ENCODE measurements around the gene SPRY1. TPM values are rescaled to one million over a fixed set of nuclear protein-coding genes. Genes with fewer than 3 reads are reported as not detected.

Gene SPRY1
- total and polyA plus RNA-seq, 2 of the 8 experiments (the other 6 are each of a cell fraction or from before 2014, with no cell fraction given), result 11.7 to 56.2 TPM

GRCh38 chr4:123350726-123351125 lies 45.9 kb upstream of the SPRY1 start:
- CTCF ChIA-PET (ENCODE audit: partially characterized antibody), result interaction anchor here (0.6 to 5.3 kb wide), 11 partner anchors 9 to 914 kb away, joined by 3 to 48 read pairs (median 5); no protein-coding TSS in a partner anchor
- TF ChIP-seq CEBPB (IDR thresholded peaks at IDR 0.05; ENCODE audit: low read depth, low read length) (no peak), RNF2 (IDR thresholded peaks at IDR 0.05; ENCODE audit: borderline replicate concordance, low read depth, low read length, missing control alignments, poor library complexity, severe bottlenecking) (no peak), CHD1 (IDR thresholded peaks at IDR 0.05; ENCODE audit: low read depth, low read length) (no peak), POU5F1 (IDR thresholded peaks at IDR 0.05; ENCODE audit: low read depth, low read length) (no peak), BRCA1 (IDR thresholded peaks at IDR 0.05; ENCODE audit: low read depth, low read length) (no peak), POLR2AphosphoS5 (IDR thresholded peaks at IDR 0.05; ENCODE audit: low read depth, low read length) (no peak), EP300 (IDR thresholded peaks at IDR 0.05; ENCODE audit: borderline replicate concordance in 1 of 2, low read depth in 2 of 2, low read length in 2 of 2) (no peak), SIRT6 (IDR thresholded peaks at IDR 0.05; ENCODE audit: low read length) (no peak), TCF12 (IDR thresholded peaks at IDR 0.05; ENCODE audit: low read depth, low read length) (no peak)
- TF ChIP-seq, protein P1, sequence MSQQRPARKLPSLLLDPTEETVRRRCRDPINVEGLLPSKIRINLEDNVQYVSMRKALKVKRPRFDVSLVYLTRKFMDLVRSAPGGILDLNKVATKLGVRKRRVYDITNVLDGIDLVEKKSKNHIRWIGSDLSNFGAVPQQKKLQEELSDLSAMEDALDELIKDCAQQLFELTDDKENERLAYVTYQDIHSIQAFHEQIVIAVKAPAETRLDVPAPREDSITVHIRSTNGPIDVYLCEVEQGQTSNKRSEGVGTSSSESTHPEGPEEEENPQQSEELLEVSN (IDR thresholded peaks at IDR 0.05), result 0 out of 2 replicates have a peak, but pooled peaks have one; percentile 26
- TF ChIP-seq, protein P2, sequence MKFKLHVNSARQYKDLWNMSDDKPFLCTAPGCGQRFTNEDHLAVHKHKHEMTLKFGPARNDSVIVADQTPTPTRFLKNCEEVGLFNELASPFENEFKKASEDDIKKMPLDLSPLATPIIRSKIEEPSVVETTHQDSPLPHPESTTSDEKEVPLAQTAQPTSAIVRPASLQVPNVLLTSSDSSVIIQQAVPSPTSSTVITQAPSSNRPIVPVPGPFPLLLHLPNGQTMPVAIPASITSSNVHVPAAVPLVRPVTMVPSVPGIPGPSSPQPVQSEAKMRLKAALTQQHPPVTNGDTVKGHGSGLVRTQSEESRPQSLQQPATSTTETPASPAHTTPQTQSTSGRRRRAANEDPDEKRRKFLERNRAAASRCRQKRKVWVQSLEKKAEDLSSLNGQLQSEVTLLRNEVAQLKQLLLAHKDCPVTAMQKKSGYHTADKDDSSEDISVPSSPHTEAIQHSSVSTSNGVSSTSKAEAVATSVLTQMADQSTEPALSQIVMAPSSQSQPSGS (IDR thresholded peaks at IDR 0.05; ENCODE audit: low read length), result no peak

More at GRCh38 chr4:123350726-123351125, 45.9 kb upstream of the SPRY1 start:
- Histone ChIP-seq H2AFZ (ENCODE audit: low read length) (0 out of 2 replicates have a peak overlapping the region, but pooled peaks have one; percentile 43), H3K18ac (ENCODE audit: extremely low read depth, low read length) (no peak overlapping the region), H2BK15ac (ENCODE audit: low read length) (no peak overlapping the region; the same call in 1 of the 2 replicates), H3K36me3 (ENCODE audit: control insufficient read depth in 2 of 4, insufficient read depth in 4 of 4, low read length in 3 of 4) (no peaks in the 10 kb centered on the region), H4K91ac (replicated peaks; ENCODE audit: insufficient read length, low read length) (peak overlapping the region; percentile 13), H3K9me3 (ENCODE audit: insufficient read depth in 2 of 2, low read depth in 1 of 2, low read length in 1 of 2) (no peaks in the 10 kb centered on the region), H2BK5ac (ENCODE audit: low read depth, low read length) (no peak overlapping the region), H3K27ac (ENCODE audit: low read depth, low read length) (no peak overlapping the region), H3K14ac (ENCODE audit: insufficient read length) (no peak overlapping the region), H4K8ac (ENCODE audit: extremely low read depth, insufficient read depth, low read length) (no peak overlapping the region), H3K56ac (replicated peaks; ENCODE audit: insufficient read length, low read depth, low read length) (no peak overlapping the region), H2BK12ac (ENCODE audit: low read depth, low read length) (peak overlapping the region; percentile 86; the same call in 1 of the 2 replicates), H3K4ac (replicated peaks; ENCODE audit: insufficient read length, low read depth, low read length) (peak overlapping the region; percentile 0), H3K27me3 (replicated peaks in 1 of 4; ENCODE audit: control insufficient read depth in 3 of 4, extremely low read depth in 1 of 4, insufficient read depth in 3 of 4, low read length in 3 of 4) (no peaks in the 10 kb centered on the region), H2AK5ac (ENCODE audit: low read depth, low read length) (0 out of 2 replicates have a peak overlapping the region, but pooled peaks have one; percentile 49), H3K4me2 (ENCODE audit: insufficient read depth in 1 of 2, low read depth in 2 of 2, low read length in 2 of 2) (no peak overlapping the region), H2BK20ac (ENCODE audit: low read length) (peak overlapping the region; percentile 51; the same call in 1 of the 2 replicates), H4K5ac (ENCODE audit: insufficient read length, low read depth, low read length) (no peak overlapping the region), H4K20me1 (replicated peaks in 1 of 2; ENCODE audit: control insufficient read depth in 1 of 2, insufficient read depth in 2 of 2, low read length in 2 of 2) (no peaks in the 10 kb centered on the region), H3K23me2 (ENCODE audit: low read depth, low read length) (no peaks in the 10 kb centered on the region), H3K4me1 (replicated peaks in 1 of 4; ENCODE audit: control insufficient read depth in 3 of 4, insufficient read depth in 4 of 4, low read length in 3 of 4) (peaks cover 0 to 2% (median 0%) of the 10 kb centered on the region in 4 experiments; a peak in 2 of 7 replicates), H3K4me3 (ENCODE audit: extremely low read depth in 1 of 4, insufficient read depth in 2 of 4, low read depth in 3 of 4, low read length in 4 of 4) (no peak overlapping the region), H2BK120ac (replicated peaks; ENCODE audit: low read depth, low read length) (no peak overlapping the region), H3K79me1 (ENCODE audit: low read depth, low read length) (no peaks in the 10 kb centered on the region), H3K79me2 (ENCODE audit: control insufficient read depth in 1 of 2, insufficient read depth in 2 of 2, low read length in 2 of 2) (no peaks in the 10 kb centered on the region), H3K9ac (replicated peaks in 1 of 4; ENCODE audit: extremely low read depth in 1 of 4, low read depth in 3 of 4, low read length in 3 of 4) (no peak overlapping the region), H3K23ac (ENCODE audit: insufficient read length) (no peak overlapping the region)
- POLR2A ChIA-PET (ENCODE audit: partially characterized antibody), result interaction anchor here (0.6 kb wide), 1 partner anchor 225 kb away, joined by 3 read pairs; no protein-coding TSS in a partner anchor
- 96% methylated on average over 6 of the region's 6 CpGs; no CpG with 5 or more reads in 1 of the 2 experiments for WGBS, 2 experiments (ENCODE audit: extremely low coverage in 1 of 2, insufficient coverage in 1 of 2, insufficient read length in 1 of 2, insufficient replicate concordance in 2 of 2, low coverage in 1 of 2, low lambda C conversion rate in 2 of 2, missing lambda C conversion rate in 1 of 2)
- no peak for DNase-seq (ENCODE audit: low read depth in 1 of 2, low spot score in 2 of 2)
- FAIRE-seq, result no peak
